ENCODE measurements around the gene POLK. TPM values are rescaled to one million over a fixed set of nuclear protein-coding genes. Genes with fewer than 3 reads are reported as not detected.

POLK gene
- total RNA-seq, 1 donor: 50.1 TPM

GRCh38 chr5:75617736-75618352 is 106.2 kb downstream of the POLK start:
- H3K4me3 ChIP-seq (ENCODE audit: low read depth, low read length): no peak overlapping the region
- DNase-seq (ENCODE audit: low read depth): peak; percentile 71
- TF ChIP-seq CTCF (IDR thresholded peaks at IDR 0.05; ENCODE audit: insufficient read depth, low read depth, low read length): no peak

GRCh38 chr5:75620184-75620959 is 108.7 kb downstream of the POLK start:
- TF ChIP-seq CTCF (IDR thresholded peaks at IDR 0.05; ENCODE audit: insufficient read depth, low read depth, low read length): no peak
- no peak for DNase-seq (ENCODE audit: low read depth)
- H3K4me3 ChIP-seq (ENCODE audit: low read depth, low read length): no peak overlapping the region

GRCh38 chr5:75622564-75622963 is 110.9 kb downstream of the POLK start:
- DNase-seq (ENCODE audit: low read depth): no peak
- no peak for TF ChIP-seq CTCF (IDR thresholded peaks at IDR 0.05; ENCODE audit: insufficient read depth, low read depth, low read length)
- H3K4me3 ChIP-seq (ENCODE audit: low read depth, low read length): no peak overlapping the region

- no peak overlapping the region for H3K4me3 ChIP-seq (ENCODE audit: low read depth, low read length)
- TF ChIP-seq CTCF (IDR thresholded peaks at IDR 0.05; ENCODE audit: insufficient read depth, low read depth, low read length): no peak
- peak; percentile 59 for DNase-seq (ENCODE audit: low read depth)
Measured at GRCh38 chr5:75623846-75624245, 112.2 kb downstream of the POLK start.

- no peak for TF ChIP-seq CTCF (IDR thresholded peaks at IDR 0.05; ENCODE audit: insufficient read depth, low read depth, low read length)
- DNase-seq (ENCODE audit: low read depth): no peak
- H3K4me3 ChIP-seq (ENCODE audit: low read depth, low read length): no peak overlapping the region
Measured at GRCh38 chr5:75626959-75627358, 115.3 kb downstream of the POLK start.

GRCh38 chr5:75627801-75628200 is 116.1 kb downstream of the POLK start:
- H3K4me3 ChIP-seq (ENCODE audit: low read depth, low read length): no peak overlapping the region
- TF ChIP-seq CTCF (IDR thresholded peaks at IDR 0.05; ENCODE audit: insufficient read depth, low read depth, low read length): no peak
- no peak for DNase-seq (ENCODE audit: low read depth)

All from fibroblast of villous mesenchyme (primary cell).